ENCODE results near the gene SP3. TPM values are rescaled to one million over a fixed set of nuclear protein-coding genes. Genes with fewer than 3 reads are reported as not detected.

SP3 gene
- total RNA-seq, 2 donors from 2014 or later = 41.0 to 42.8 TPM

GRCh38 chr2:173860082-173860481, 105.1 kb downstream of the SP3 start:
- Histone ChIP-seq H3K27ac (no peak overlapping the region), H3K36me3 (replicated peaks in 1 of 2; ENCODE audit: insufficient read depth in 1 of 2, low read depth in 2 of 2) (no peaks in the 10 kb centered on the region), H3K4me3 (no peak overlapping the region), H3K27me3 (no peaks in the 10 kb centered on the region), H3K4me1 (no peaks in the 10 kb centered on the region), H3K9me3 (no peaks in the 10 kb centered on the region)
- DNase-seq (no peak), ATAC-seq (no peak)
- TF ChIP-seq, protein P1, sequence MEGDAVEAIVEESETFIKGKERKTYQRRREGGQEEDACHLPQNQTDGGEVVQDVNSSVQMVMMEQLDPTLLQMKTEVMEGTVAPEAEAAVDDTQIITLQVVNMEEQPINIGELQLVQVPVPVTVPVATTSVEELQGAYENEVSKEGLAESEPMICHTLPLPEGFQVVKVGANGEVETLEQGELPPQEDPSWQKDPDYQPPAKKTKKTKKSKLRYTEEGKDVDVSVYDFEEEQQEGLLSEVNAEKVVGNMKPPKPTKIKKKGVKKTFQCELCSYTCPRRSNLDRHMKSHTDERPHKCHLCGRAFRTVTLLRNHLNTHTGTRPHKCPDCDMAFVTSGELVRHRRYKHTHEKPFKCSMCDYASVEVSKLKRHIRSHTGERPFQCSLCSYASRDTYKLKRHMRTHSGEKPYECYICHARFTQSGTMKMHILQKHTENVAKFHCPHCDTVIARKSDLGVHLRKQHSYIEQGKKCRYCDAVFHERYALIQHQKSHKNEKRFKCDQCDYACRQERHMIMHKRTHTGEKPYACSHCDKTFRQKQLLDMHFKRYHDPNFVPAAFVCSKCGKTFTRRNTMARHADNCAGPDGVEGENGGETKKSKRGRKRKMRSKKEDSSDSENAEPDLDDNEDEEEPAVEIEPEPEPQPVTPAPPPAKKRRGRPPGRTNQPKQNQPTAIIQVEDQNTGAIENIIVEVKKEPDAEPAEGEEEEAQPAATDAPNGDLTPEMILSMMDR (IDR thresholded peaks at IDR 0.05) = no peak
- no peak for TF ChIP-seq POLR2A (IDR thresholded peaks at IDR 0.05)
- 41 to 46% methylated on average over 2 of the region's 2 CpGs for WGBS, 2 donors
- intact Hi-C loops (cut with DNase I) = no loop called here

DNA sequence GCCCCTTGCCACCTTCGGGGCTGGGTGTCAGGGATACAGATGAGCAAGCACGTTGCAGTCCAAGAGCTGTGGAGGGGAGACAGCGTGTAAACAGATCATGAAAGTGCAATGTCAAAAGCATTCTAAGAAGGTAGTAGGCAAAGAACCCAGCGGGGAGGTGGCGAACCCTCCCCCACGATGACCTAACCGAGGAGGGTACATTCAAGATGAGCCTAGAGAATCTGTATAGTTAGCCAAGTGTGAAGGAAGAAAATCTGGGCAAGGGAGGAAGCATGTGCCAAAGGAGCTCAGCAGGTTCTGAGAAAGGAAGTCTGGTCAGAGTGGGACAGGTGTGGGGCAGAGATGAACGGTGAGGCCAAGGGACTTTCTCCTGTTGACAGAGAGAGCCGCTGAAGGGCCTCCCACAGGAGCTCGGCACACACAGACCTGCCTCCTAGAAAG, 106.9 kb downstream of the SP3 start:
- intact Hi-C loops (cut with DNase I) = no loop called here
- Histone ChIP-seq H3K36me3 (replicated peaks in 1 of 2; ENCODE audit: insufficient read depth in 1 of 2, low read depth in 2 of 2) (no peaks in the 10 kb centered on the region), H3K27ac (no peak overlapping the region), H3K9me3 (no peaks in the 10 kb centered on the region), H3K27me3 (no peaks in the 10 kb centered on the region), H3K4me1 (no peaks in the 10 kb centered on the region), H3K4me3 (no peak overlapping the region)
- TF ChIP-seq, protein P1 (IDR thresholded peaks at IDR 0.05) = no peak
- DNase-seq = no peak
- 51 to 58% methylated on average over 9 to 10 of the region's 10 CpGs for WGBS, 2 donors
- ATAC-seq = no peak

All from body of pancreas (tissue), 4 donors.